ENCODE results near the gene TMEM178B.
"Not testable (repeated sequence)": the region's sequence is repeated elsewhere in the genome, so short reads cannot be mapped to it uniquely, and the experiment has no call there.

TMEM178B gene

DNA sequence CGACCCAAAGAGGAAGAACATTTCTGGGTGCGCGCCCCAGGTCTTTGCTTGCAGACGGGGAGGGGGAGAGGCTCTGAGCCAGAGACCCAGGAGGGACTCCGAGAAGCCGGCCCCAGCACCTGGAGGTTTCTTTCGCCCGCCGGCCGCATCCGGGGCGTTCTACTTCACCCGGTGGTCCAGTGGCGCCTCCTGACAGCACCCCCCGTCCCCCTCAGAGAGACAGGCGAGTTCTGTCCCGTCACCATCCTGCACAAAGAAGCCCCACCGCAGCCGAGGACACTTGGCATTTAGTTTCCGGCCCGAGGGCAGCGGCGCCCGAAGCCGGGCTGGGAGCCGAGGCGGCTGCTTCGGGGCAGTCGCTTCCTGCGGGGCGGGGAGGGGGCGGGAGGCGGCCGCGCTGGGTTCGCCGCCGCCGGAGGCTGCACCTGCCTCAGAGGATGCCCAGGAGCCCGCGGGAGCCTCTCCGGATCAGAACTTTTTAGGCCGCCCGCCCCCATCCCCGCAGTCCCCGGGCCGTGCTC is at the start of gene TMEM178B:
TSS of gene TMEM178B (plus strand) at position 424 of the 521 bp plus-strand sequence.
- DNase-seq = no peak

DNA sequence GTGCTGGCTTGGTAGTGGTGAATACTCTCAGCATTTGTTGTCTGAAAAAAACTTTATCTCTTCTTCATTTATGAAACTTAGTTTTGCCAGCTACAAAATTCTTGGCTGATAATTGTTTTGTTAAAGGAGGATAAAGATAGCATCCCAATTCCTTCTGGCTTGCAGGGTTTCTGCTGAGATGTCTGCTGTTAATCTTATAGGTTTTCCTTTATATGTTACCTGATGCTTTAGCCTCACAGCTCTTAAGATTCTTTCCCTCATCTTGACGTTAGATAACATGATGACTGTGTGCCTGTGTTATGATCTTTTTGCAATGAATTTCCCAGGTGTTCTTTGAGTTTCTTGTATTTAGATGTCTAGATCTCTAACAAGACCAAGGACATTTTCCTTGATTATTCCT is 49.2 kb upstream of the TMEM178B start:
- DNase-seq = no peak

DNA sequence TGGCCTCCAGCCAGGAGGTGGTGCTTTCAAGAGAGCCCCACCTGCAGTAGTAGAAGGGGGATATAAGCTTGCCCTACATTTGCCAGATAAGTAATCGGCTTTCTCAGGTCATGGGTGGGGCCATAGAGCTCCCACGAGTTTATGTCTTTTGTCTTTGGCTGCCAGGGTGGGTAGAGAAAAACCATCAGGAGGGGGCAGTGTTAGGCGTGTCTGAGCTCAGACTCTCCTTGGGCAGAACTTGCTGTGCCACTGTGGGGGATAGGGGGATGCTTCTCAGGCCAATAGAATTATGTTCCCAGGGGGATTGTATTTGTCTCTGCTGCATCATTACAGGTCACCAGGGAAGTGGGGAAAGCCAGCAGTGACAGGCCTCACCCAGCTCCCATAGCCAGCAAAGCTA is 46.8 kb upstream of the TMEM178B start:
- no peak for DNase-seq

DNA sequence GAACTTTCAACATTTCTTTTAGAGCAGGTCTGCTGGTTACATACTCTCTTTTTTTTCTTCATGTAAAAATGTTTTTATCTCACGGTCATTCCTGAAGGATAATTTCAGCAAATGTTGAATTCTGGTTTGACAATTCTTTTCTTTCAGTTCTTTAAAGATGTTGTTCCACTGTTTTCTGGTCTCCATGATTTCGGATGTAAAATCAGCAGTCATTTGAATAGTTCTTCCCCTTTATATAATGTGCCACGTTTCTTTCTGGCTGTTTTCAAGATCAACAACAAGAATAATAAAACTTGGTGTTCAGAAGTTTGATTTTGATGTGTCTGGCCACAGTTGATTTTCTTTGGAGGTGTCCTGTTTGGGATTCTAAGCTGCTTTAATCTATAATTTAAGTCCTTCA is 45.1 kb upstream of the TMEM178B start:
- DNase-seq = no peak

DNA sequence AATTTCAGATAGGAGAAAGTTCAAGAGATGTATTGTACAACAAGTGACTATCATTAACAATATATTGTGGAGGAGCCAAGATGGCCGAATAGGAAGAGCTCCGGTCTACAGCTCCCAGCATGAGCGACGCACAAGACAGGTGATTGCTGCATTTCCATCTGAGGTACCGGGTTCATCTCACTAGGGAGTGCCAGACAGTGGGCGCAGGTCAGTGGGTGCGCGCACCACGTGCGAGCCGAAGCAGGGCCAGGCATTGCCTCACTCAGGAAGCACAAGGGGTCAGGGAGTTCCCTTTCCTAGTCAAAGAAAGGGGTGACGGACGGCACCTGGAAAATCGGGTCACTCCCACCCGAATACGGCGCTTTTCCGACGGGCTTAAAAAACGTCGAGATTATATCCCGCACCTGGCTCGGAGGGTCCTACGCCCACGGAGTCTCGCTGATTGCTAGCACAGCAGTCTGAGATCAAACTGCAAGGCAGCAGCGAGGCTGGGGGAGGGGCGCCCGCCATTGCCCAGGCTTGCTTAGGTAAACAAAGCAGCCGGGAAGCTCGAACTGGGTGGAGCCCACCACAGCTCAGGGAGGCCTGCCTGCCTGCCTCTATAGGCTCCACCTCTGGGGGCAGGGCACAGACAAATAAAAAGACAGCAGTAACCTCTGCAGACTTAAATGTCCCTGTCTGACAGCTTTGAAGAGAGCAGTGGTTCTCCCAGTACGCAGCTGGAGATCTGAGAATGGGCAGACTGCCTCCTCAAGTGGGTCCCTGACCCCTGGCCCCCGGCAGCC is 41.1 kb upstream of the TMEM178B start:
- not testable (repeated sequence) for DNase-seq

DNA sequence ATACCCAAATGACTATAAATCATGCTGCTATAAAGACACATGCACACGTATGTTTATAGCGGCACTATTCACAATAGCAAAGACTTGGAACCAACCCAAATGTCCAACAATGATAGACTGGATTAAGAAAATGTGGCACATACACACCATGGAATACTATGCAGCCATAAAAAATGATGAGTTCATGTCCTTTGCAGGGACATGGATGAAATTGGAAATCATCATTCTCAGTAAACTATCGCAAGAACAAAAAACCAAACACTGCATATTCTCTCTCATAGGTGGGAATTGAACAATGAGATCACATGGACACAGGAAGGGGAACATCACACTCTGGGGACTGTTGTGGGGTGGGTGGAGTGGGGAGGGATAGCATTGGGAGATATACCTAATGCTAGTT is 35.8 kb upstream of the TMEM178B start:
- not testable (repeated sequence) for DNase-seq

DNA sequence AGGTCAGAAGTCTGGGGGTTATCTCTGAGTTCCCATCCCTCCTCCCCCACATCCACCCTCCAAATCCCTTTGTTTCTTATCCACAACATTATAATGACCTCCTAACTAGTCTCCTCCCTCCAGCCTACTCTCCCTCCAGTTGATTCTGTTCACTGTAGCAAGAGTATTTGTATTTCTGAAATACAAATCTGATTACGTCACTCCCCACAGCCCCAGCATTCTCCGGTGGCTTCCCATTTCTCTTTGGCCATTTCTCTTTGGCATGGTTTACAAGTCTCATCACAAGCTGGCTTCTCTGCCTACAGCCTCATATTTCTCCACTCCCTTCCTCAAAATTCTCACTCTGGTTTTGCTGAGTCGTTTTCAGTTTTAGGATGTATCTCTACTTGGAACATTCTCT is 34.5 kb upstream of the TMEM178B start:
- no peak for DNase-seq

DNA sequence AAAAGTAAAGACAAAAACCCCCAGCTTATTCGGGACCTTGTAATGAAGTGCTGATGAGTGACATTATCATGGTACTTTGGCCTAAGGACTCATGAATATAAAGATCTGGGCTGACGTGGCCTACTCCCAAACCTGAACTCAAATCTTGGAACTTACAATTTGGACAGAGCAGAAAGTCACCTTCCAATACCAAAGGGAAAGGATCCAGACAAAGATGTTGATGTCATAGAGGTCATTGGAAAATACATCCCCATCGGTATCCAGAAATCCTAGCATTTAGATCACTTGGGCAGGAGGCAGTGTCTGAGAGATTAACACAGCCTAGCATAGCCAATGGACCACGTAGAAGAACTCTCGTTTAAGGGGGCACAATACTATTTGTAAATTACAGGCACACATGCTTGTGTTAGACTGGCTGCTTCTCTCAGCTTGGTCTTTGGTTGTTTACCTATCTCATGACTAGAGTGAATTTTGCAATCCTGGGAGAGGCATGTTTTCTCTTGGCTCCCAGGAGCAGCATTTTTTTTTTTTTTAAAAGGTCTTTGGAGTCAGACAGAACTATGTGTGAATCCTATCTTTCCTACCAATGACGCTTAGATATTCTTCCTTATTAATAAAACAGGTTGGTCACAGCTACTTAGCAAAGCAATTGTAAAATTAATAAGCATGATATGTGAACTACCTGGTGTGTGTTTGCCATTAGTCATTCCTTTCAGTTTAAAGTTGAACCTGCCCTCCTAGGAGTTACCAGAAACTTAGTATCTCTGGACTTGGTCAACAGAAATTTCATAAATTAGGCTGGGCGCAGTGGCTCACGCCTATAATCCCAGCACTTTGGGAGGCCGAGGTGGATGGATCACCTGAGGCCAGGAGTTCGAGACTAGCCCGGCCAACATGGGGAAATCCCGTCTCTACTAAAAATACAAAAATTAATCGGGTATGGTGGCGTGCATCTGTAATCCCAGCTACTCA is 31.4 kb upstream of the TMEM178B start:
- DNase-seq = no peak

DNA sequence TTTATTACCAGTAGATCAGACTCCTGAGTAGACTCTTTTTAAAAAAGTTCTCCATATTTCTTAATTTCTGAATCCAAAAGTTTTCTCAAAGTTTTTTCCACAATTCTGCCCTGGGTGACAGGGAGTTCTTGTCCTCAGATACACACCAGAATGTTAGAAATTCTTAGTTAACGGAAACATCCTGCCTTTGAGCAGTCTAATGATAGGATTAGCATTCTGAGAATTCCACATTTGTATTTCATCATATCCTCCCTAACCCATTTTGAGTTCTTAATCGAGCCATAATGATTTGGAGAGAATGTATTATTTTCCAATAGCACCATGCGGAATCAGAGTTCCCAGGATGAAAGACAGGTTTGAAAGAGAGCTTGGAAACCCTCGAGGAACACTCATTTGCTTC is 30.2 kb upstream of the TMEM178B start:
- DNase-seq = no peak

DNA sequence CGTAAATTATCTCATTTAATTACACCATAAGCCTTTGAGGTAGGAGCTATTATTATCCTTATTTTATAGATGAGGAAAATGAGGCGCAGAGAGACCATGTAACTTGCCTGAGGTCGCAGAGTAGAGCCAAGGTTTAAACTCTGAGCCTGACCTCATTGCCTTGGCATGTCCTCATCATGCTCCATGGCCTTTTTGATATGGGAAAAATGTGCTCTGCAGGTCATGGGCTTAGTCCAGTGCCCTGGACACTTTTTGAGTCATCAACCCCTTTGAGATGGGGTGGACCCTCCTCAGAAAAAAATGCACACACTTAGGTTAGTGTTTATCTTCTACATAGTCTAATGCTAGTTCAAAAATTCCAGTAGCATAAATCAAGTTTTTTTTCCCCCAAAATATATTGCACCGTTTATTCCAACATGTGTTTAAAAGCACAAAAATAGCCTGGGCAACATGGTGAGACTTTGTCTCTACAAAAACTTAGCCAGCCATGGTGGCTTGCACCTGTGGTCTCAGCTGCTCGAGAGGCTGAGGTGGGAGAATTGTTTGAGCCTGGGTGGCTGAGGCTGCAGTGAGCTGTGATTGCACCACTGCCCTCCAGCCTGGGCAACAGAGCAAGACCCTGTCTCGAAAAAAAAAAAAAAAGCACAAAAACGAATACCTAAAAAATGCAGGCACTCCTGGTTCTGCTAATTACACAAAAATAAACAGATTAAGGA is 28.6 kb upstream of the TMEM178B start:
- DNase-seq = no peak

DNA sequence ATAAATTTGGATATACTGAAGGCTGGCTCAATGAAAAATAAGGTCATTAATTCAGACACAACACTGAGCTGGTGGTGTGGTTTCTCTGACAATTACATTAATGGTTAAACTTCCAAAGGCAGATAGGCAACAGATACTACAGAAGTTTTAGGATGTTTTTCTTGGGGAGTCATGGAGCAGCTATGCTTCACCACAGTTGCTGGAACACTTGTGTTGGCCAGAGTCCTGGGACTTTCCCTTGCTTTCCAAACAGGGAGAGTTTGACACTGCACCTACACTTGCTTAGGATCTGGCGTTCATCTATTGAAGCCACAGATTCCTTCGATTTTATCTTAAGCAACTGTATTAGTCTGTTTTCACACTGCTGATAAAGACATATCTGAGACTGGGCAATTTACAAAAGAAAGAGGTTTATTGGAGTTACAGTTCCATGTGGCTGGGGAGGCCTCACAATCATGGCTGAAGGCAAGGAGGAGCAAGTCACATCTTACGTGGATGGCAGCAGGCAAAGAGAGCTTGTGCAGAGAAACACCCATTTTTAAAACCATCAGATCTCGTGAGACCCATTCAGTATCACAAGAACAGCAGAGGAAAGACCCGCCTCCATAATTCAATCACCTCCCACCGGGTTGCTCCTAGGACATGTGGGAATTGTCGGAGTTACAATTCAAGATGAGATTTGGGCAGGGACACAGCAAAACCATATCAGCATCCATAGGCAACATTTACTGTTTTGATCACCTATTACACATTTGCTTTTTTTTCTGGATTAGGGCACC is 27.8 kb upstream of the TMEM178B start:
- DNase-seq = no peak

DNA sequence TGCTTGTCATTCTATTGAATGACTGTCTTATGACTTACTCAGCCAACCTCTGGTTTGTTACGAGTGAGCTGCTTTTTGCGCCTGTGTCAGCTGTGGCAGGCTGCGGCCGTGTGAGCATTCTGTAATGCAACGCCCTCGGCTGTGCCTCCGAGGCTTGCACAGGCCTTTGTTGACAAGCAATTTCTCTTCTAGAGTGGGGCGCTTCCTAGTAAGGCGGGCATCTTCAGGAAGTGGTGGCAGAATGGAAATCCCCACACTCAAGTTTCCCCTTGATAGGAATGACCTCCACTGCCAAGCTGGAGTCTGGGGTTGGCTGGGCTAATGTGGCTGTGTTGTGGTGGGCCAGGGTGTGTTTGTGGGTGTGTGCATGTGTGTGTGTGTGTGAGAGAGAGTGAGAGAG is 20.2 kb upstream of the TMEM178B start:
- no peak for DNase-seq

DNA sequence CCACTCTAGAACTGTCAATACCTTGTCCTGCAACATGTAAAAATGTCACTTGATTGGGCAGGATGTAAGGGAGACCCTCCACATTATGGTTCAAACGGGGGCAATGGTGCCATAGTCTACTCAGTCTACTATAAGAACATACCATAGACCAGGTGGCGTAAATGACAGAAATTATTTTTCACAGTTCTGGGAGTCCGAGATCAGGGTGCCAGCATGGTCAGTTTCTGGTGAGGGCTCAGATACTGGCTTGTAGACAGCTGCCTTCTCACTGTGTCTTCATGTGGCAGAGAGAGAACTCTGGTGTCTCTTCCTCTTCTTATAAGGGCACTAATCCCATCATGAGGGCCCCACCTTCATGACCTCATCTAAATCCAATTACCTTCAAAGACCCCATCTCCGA is 18.7 kb upstream of the TMEM178B start:
- DNase-seq = no peak

DNA sequence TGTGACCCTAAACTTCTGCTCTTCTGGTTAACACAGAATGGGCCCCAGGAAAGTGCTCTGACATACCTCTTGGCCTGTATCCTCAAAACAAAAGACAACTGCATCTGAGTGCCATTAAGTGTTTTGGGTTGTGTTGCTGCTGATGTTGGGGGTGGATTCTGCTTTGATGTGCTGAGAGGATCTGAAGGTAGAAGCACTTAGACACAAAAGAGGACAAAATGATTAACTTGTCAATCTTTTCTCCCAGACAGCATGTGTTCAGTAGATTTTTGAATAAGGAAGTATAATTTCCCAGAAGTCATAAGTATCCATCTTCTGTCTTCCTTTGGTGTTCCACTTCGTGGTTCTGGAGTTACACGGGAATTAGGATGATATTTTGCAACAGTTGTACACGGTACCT is 16.1 kb upstream of the TMEM178B start:
- DNase-seq = no peak

DNA sequence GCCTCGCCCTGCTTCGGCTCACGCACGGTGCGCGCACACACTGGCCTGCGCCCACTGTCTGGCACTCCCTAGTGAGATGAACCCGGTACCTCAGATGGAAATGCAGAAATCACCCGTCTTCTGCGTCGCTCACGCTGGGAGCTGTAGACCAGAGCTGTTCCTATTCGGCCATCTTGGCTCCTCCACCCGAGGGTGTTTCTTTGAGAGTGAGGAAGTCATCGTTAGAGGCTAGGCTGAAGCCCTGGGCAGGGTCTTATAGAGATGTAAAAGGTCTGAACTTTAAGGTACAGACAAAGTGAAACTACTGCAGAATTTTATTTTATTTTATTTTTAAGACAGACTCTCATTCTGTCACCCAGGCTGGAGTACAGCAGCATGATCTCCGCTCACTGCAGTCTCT is 6.0 kb upstream of the TMEM178B start:
- not testable (repeated sequence) for DNase-seq

DNA sequence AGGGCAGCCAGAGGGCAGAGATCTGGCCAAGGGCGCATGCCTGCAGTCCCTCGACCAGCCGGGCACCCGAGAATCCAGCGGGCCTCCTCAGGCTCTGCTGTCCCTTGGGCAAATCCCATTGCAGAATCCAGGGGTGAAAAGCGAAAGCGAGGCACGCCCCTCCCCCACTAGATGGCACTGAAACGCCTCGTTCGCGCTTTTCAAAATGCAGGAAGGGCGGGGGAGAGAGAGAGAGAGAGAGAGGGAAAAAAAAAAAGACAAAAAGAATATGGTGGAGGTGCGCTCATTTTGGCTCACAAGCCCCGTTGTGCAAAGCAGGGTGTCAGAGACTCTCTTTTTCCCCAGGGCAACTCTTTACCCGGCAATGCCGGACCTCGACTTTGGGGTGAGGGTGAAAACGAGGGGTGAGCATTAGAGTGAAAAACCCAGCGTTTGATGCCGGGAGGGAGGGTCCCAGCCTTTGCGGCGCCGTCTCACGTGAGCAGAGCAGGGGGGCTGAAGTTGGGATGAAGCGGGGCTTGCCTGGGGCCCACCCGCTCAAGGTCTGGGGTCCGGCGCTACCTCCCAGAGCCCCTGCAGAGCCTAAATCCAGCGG is 2.5 kb upstream of the TMEM178B start:
- no peak for DNase-seq

DNA sequence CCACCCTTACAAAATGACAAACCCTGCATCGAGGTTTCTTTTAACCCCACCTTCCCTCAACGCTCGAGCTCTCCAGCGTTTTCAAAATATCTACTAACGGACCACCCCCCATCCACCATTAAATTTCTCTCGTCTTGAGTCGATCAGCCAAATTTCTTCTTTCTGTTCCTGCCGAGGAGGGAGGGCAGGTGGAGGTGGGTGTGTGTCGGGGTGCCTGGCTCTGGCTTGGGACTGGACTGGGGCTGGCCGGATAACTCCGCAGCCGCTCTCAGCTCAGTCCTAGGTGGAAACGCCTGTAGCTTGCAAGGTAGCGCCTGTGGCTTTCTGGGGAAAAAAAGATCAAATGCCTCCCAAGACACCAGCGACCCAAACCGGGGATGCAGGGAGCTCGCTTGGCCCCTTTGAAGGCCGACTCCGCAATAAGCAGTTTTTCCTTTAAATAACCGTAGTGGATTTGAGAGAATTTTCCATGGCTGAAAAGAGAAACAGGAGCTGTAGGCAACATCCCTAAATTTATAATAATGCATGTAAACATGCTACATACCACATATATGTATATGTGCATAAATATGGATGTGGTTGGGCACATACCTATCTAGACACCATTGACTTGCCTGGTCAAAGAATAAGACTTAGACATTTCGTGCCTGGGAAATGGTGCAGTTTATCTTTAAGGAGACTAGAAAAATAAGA is 1.9 kb upstream of the TMEM178B start:
- DNase-seq = no peak

DNA sequence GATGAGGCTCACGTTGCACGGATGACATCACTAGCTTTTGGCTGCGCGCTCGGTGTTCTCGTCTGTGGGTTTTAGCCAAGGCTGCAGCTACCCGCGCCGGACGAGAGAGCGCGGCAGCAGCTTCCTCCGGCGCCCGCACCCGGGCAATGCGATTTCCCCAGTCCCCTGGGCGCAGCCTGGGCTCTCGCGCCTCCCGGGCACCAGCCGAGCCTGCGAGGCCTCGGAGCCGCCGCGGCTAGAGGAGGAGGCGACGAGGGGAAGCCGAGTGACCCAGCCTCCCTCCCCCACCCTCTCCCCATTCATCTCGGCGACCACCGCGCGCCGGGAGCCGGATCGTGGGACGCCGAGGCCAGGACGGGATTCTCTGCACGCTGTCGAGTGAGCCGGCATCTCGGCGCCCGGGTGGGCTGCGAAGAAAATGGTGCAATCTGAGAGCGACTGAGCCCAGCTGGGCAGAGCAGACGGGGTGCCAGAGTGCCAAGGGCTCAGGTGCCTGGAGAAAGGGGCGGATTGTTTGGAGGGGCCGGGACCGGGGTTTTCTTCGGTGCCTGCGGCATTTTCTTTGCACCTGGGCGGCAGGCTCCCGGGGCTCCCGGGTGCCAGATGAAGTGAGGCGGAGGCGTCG is 1.2 kb upstream of the TMEM178B start:
- no peak for DNase-seq

DNA sequence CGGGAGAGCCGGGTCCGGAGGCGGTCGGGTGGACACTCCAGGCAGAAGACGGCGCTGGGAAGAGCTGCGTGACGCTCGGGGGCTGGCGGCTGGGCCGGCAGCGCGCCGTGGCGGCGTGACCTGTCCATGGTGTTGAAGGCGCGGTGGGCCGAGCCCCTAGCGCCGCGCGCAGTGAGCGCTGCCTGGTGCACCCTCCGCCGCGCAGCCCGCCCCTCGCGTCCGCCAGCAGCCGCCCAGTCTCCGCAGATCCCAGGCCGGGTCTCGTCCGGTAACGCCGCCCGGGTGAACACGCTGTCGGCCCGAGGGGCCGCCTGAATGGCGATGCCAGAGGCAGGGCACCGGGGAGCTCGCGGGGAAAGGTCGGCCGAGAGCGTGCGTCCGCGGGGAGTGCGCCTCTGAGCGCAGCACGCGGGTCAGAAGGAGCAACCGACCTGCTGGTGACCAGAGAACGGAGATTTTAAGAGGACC is 657 bp upstream of the TMEM178B start:
- no peak for DNase-seq

DNA sequence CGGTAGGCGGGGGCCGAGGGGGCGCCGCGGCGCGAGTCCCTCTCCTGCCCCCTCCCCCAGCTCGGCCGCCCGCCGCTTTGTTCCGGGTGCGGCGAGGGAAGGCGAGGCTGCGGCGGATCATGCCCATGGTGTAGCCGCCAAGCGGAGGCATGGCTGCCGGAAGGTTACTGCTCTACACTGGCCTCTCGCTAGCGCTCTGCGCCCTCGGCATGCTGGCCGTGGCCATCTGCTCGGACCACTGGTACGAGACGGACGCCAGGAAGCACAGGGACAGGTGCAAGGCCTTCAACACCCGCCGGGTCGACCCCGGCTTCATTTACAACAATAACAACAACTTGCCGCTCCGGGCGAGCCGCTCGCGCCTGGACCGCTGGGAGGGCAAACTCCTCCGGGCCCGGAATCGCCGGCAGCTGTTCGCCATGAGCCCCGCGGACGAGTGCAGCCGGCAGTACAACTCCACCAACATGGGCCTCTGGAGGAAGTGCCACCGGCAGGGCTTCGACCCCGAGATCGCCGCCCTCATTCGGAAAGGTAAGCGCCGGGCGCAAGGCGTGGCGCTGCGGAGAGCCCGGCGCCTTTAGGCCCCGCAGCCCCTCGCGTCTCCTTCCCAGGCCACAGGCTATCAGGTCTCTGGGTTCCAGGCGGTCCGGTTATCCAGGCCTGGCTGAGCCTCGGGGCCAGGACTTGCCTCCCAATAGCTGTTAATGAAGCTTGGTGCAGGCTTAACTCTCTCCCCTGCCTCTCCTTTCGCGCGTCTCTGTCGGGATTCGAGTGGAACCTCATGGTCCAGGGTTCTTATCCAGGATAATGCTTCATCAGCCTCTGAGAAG is 513 bp downstream of the TMEM178B start:
- DNase-seq = no peak
